Suppressor macrophage (primary cell): ENCODE data around the gene ATF5.
"Not testable (repeated sequence)": the region's sequence is repeated elsewhere in the genome, so short reads cannot be mapped to it uniquely, and the experiment has no call there.

ENCODE experiments used
- DNase-seq, 4 experiments: peaks; one replicate each; pipeline ENCODE4 v3.0.0-alpha.2; 2020 to 2022

Gene ATF5

DNA sequence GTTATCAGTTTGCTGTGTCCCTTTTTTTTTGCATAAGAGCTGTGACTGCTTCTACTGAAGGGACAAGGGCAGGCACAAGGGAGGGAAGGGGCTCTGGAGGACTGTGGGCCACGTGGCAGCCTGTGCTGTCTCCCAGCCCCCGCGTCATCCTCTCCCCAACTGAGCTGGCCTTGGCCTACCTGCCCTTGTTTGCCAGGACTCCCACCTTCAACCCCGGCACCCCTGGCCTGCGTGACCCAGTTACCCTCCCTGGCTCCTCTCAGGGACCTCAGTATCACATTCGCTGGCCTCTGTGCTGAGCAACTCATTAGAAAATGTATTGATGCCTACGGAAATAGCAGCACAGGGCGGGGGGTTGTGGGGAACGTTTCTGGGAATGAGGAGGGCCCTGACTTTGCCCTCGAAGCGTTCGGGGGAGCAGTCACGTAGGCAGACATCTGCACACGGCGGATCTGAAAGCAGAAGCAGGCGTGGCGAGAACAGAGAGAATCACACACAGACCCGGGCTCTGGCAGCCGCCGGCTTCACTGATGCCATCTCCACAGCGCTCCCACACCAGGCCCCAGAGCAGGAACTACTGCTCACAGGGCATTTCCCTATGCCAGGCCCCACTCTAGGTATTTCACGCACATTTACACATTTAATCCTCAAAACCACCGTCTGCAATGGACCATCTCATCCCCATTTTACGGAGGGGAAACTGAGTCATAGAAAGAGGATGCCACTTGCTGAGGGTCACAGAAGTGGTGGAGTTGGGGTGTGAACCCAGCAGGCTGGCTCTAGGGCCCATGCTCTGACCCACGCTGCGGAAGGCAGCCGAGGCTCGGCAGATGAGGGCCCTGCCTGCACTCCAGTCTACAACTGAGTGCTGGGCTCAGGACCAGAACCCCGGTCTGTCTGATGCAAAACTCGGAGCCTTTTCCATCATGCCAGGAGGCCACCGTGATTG is 5.7 kb upstream of the ATF5 start:
- peak; percentile 52 to 81 (median 72) for DNase-seq

GRCh38 chr19:49924004-49924880 is 4.8 kb upstream of the ATF5 start:
- DNase-seq, result no peak

DNA sequence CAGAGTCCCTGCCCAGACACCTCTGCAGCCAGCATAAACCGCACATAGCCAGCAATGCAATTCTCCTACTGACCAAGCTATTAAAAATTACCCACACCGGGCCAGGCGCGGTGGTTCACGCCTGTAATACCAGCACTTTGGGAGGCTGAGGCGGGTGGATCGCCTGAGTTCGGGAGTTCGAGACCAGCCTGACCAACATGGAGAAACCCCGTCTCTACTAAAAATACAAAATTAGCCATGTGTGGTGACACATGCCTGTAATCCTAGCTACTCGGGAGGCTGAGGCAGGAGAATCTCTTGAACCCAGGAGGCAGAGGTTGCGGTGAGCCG is 4.2 kb upstream of the ATF5 start:
- DNase-seq, result not testable (repeated sequence)

DNA sequence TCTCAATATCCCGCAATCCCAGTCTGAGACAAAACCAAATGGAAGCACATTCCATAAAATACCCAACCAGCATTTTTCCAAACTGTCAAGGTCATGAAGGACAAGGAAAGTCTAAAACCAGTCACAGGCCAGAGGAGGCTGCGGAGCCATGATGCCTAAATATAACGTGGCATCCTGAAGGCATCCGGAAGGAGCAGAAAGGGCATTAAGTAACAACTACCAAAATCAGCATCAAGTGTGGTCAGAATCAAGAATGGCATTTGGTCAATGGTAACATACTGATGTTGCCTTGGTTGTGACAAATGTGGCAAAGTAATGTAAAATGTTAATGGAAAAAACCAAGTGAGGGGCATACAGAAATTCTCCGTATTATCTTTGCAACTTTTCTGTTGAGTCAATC is 3.5 kb upstream of the ATF5 start:
- no peak for DNase-seq

- DNase-seq, result no peak
Measured at GRCh38 chr19:49926515-49926914, 2.5 kb upstream of the ATF5 start.

DNA sequence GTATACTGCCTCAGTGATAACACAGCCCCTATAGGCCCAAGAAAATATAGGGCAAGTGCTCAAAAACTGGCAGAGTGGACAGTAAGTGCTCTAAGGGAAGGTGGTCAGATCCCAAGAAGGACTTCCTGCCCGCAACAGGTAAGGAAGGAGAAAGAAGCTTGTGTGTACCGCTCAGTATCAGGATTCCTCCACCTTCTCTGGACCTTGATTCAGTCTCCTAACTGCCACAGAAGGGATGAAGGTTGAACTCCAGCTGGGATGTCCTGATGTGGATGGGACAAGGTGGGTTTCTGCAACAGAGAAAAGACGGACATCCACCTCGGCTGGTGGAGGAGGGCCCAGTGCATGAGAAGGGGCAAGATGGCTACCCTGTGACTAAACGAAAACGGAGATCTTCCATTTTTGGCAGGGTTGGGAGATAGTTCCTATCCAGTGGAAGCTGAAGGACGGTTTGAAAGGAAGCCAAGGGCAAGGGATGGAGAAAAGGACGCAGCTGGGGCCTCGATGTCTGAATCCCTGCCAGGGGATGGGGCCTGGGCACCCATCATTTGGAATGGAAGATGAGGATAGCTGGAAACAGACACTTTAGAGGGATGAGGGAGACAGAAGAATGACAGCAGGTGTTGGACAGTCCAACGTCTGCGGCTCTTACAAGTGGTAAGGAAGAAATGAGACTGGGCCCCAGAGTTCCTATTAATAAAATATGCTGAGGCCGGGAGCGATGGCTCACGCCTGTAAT is 1.3 kb upstream of the ATF5 start:
- peak in 1 of 4 experiments; percentile 3 for DNase-seq

DNA sequence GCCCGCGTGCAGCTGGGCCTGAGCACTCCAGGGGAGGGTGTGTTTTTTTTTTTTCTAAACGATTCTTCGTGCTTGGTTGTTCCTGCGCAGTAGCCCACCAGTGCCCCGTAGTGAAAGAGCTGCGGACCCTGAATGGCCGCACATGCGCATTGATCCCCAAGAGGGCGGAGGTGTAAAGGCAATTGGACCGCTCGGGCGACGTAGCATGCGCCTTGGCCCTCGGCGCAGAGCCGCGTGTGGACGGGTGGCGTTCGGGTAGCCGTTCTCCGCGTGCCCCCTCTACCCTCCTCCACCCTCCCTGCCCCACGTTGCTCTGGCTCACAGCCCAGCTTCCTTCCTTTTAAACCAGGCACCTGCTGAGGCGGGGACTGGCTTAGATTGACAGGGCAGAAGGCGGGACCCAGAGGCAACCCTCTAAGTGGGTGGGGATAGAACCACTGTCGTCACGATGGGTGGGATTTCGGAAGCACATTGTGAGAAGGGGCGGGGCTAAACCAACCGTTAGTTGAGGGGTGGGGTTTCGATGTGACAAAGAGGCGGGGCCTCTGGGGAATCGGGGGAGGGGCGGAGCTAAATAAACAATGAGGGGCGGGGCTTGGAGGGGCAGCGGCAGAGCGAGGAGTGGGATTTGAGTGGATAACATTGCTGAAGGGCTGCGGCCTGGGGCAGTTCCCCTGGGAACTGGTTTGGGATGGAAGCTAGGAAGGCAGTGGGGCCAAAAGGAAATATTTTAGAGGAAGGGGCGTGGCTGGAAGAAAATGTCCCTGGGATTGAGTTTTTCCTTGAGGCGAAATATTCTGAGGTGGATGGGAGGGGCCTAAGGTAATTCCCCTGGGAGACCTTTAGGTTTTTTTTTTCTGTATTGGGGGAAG is 842 bp downstream of the ATF5 start:
- peak; percentile 93 to 97 (median 95) for DNase-seq

DNA sequence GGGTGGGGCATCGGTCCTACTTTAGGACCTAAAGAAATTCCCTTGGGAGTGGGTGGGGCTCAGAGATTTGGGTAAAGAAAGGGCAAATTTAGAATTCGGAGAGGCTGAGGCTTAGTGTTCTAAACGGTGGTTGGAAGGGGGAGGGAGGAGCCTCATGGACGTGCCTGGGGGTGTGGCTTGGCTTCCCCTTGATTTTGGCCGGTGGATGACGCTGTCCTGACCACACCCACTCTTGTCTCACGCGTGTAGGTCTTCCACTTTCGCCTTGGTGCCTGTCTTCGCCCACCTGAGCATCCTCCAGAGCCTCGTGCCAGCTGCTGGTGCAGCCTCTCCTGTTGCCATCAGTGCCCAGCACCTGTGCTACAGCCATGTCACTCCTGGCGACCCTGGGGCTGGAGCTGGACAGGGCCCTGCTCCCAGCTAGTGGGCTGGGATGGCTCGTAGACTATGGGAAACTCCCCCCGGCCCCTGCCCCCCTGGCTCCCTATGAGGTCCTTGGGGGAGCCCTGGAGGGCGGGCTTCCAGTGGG is 1.5 kb downstream of the ATF5 start:
- peak in 2 of 4 experiments; percentile 21 to 30 for DNase-seq

- no peak for DNase-seq
Measured at GRCh38 chr19:49931293-49932040, 2.5 kb downstream of the ATF5 start.

GRCh38 chr19:49932041-49932451 is 3.0 kb downstream of the ATF5 start:
- no peak for DNase-seq

GRCh38 chr19:49932731-49933131 is 3.7 kb downstream of the ATF5 start:
- peak in 1 of 4 experiments; percentile 2 for DNase-seq

- peak in 1 of 4 experiments; percentile 5 for DNase-seq
Measured at GRCh38 chr19:49933643-49934042, 4.6 kb downstream of the ATF5 start.

- no peak for DNase-seq
Measured at GRCh38 chr19:49936549-49936948, 7.5 kb downstream of the ATF5 start.

- DNase-seq, result peak; percentile 80 to 91 (median 90)
Measured at GRCh38 chr19:49937750-49938381, 8.9 kb downstream of the ATF5 start.

DNA sequence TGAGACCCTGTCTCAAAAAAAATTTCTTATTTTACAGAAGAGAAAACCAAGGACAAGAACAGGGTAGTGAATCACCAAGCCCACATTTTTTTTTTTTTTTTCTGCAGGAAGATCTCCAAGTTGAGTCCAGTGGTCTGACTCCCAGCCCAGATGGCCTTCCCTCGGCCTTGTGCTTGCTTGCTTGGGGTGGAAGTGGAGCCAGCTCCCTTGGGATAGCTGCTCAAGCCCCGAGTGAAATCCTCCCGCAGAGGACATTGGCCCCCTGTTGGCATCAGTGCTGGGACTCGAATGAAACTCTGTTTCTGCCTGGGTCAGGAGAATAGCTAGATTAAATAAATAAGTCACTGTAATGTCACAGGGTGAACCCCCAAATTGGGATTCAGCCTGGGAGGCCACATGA is 9.7 kb downstream of the ATF5 start:
- DNase-seq, result no peak

- DNase-seq, result peak in 1 of 4 experiments; percentile 25
Measured at GRCh38 chr19:49939721-49940481, 10.9 kb downstream of the ATF5 start.

GRCh38 chr19:49940482-49940791 is 11.4 kb downstream of the ATF5 start:
- DNase-seq, result no peak

GRCh38 chr19:49944567-49944966 is 15.6 kb downstream of the ATF5 start:
- DNase-seq, result peak; percentile 22 to 75 (median 55)

DNA sequence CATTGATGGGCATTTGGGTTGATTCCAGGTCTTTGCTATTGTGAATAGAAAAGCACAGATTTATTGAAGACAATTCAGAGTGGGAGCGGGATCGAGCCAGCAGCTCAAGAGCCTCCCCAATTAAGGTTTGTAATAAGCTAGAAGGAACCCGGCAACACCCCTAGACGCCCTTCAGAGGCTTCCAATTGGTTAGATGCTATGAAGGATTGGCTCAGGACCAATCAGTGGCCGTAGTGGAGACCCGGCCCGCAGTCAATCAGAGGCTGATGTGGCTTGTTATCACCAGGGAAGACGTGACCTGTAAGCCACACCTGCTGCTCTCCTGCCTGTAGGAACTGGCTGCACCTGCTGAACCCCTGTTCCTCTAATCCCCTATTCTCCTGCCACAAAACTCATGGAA is 17.4 kb downstream of the ATF5 start:
- DNase-seq, result no peak
